ES-I3 (cell line): Measurements from ENCODE around the gene NODAL.

ENCODE experiments used
- H3K36me3 ChIP-seq: 2 replicates; pipeline ENCODE4 v1.6.1; 2013; ENCODE audit warnings: mild to moderate bottlenecking, low read length, control low read depth, moderate library complexity; ENCODE audit not compliant: insufficient read depth
- H3K4me1 ChIP-seq: 2 replicates; pipeline ENCODE4 v1.6.1; 2013; ENCODE audit warnings: mild to moderate bottlenecking, control low read depth, low read length; ENCODE audit not compliant: insufficient read depth
- H3K9ac ChIP-seq: 2 replicates; pipeline ENCODE4 v1.6.1; 2013; ENCODE audit warnings: low read depth, mild to moderate bottlenecking, low read length, moderate library complexity
- H3K9me3 ChIP-seq: 2 replicates; pipeline ENCODE4 v1.6.1; 2013; ENCODE audit warnings: mild to moderate bottlenecking, low read length, moderate library complexity; ENCODE audit not compliant: control insufficient read depth, insufficient read depth

Gene NODAL

DNA sequence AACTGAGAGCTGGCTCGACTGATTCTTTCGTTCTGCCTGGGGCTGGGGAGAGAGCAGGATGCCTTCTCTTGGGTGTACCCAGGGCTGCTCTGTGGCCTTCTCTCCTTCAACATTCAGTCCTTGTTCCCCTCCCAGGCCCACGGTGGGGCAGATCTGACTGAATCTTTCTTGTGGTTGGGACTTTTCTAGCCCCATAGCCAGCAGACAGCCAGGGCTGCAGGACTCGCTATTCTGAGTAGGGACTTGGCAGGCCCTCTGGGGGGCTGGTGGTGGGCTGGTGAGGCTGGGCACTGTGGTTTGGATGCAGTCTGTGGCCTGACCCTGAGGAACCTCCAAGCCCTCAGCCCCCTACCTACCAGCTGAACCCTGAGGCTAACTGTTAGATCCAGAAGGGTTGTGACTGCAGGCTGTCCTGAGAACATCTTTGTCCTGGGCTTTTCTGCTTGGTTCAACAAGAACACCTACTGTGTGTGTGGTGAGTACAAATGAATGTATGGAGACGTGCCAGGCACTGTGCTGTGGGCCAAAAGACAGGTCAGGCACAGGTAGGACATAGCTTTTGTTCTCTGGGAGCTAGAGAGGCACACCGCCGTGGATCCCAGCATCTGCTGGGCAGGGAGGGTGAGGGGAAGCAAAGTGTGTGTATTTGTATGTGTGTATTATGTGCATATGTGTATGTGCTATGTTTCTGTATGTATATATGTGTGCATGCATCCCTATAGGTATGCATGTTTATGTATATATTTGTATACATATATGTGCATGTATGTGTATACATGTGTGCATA lies 35.0 kb upstream of the NODAL start:
- no peak overlapping the region for H3K9ac ChIP-seq
- no peaks in the 10 kb centered on the region for H3K36me3 ChIP-seq
- H3K4me1 ChIP-seq = peaks cover 15% of the 10 kb centered on the region
- no peaks in the 10 kb centered on the region for H3K9me3 ChIP-seq

DNA sequence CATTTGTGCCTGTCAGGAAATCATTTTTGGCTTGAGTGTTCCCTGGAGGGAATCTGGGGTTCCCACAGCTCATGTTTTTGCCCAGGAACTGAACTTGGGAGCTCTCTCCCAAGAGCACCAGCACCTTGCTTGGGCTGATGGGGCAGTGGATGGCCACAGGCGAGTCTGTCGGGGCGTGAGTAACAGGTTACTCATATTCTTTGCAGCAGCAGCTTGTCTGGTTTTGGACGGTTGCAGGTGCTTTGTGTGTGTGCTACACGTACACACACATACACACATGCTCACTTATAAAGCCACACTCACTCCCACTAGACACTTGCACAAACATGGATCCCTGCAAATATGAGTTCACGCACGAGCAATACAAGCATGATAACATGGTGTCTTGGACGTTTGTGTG lies 34.2 kb upstream of the NODAL start:
- Histone ChIP-seq H3K9ac (no peak overlapping the region), H3K4me1 (peaks cover 15% of the 10 kb centered on the region), H3K9me3 (no peaks in the 10 kb centered on the region), H3K36me3 (no peaks in the 10 kb centered on the region)

GRCh38 chr10:70474780-70475179 lies 33.3 kb upstream of the NODAL start:
- H3K9ac ChIP-seq = no peak overlapping the region

DNA sequence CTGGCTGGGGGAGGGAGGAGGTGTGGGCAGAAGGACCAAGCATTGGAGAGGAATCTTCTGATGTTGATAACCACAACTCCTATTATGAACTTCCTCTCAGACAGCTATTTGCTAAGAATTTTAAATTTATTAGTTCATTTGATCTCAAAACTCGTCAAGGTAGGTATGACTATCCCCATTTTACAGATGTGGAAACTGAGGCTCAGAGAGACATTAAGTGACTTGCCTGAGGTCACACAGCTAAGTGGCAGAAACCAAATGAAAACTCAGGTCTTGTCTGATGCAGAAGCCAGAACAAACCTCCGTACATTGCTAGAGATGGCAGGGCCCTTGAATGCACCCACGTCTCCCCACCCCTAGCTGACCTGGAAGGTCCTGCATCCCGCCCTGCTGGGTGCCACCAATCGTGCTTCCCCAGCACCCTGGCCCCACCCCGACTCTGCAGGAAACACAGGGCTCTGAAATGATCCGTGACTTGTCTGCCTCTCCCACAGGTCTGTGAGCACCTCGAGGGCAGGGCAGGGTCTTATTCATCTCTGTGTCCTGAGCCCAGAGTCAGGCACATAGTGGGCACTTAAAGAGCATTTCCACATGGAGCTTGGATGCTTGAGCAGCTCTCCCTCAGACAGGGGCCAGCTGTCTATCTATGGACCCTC lies 31.4 kb upstream of the NODAL start:
- Histone ChIP-seq H3K36me3 (no peaks in the 10 kb centered on the region), H3K9ac (no peak overlapping the region), H3K4me1 (peaks cover 11% of the 10 kb centered on the region), H3K9me3 (no peaks in the 10 kb centered on the region)

More at GRCh38 chr10:70474780-70475179, 33.3 kb upstream of the NODAL start:
- no peaks in the 10 kb centered on the region for H3K9me3 ChIP-seq
- no peaks in the 10 kb centered on the region for H3K36me3 ChIP-seq
- H3K4me1 ChIP-seq = peaks cover 6% of the 10 kb centered on the region

GRCh38 chr10:70466951-70467350 lies 25.5 kb upstream of the NODAL start:
- Histone ChIP-seq H3K36me3 (no peaks in the 10 kb centered on the region), H3K9me3 (no peaks in the 10 kb centered on the region), H3K9ac (no peak overlapping the region), H3K4me1 (peaks cover 6% of the 10 kb centered on the region; the same call in 1 of the 2 replicates)

DNA sequence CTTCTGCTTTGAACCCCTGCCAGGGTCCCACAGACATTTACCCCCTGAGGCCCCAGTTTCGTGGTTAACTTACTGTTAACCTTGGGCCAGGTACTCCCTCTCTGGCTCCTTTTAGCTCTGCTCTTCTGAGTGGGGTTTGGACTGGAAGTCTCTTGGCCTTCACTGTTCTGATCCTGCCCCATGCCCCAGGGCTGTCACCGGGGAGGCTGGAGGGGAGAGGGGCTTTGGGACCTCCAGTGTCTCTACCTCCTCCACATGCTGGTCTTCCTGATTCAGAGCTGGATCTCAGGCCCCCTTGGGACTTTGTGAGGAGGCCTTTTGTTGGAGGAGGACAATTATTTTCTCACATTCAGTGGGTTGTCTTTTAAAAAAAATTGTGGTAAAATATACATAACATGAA lies 24.4 kb upstream of the NODAL start:
- no peaks in the 10 kb centered on the region for H3K36me3 ChIP-seq
- H3K9me3 ChIP-seq = no peaks in the 10 kb centered on the region
- no peak overlapping the region for H3K9ac ChIP-seq
- peaks cover 6% of the 10 kb centered on the region; the same call in 1 of the 2 replicates for H3K4me1 ChIP-seq

- Histone ChIP-seq H3K9ac (no peak overlapping the region), H3K36me3 (no peaks in the 10 kb centered on the region), H3K9me3 (no peaks in the 10 kb centered on the region), H3K4me1 (peaks cover 6% of the 10 kb centered on the region; the same call in 1 of the 2 replicates)
These were observed 23.8 kb upstream of the NODAL start for GRCh38 chr10:70465278-70465677.

DNA sequence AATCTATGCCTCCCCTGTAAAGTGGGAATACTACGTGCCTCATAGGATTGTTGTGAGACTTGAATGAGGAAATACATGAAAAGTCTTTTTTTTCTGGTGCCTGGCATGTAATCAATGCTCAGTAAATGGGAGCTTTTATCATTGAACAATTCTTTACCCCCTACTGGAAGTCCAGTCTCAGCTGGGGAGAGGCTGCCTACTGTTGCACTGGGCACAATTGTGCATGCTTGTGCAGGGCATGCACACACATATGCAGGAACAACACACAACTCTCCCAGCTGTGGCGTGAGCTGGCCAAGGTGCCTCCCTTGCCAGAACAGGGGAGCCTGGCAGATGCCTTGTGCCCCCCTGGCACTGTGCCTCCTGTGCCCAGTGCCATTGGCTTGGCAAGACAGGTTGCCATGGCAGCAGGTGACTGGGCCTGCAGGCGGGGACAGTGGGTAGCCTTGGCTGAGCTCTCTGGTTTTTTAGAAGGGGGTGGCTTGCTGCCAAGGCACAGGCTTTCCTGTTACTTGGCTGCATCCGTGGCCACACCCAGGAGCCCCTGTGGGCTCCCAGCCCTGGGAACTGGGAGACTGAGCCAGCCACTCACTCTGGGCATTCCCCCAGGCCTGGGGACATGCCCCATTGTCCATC lies 21.0 kb upstream of the NODAL start:
- no peaks in the 10 kb centered on the region for H3K36me3 ChIP-seq
- H3K4me1 ChIP-seq = peaks cover under 1% of the 10 kb centered on the region
- no peak overlapping the region for H3K9ac ChIP-seq
- no peaks in the 10 kb centered on the region for H3K9me3 ChIP-seq

GRCh38 chr10:70461397-70462348 lies 20.2 kb upstream of the NODAL start:
- peaks cover 4% of the 10 kb centered on the region for H3K4me1 ChIP-seq
- no peak overlapping the region for H3K9ac ChIP-seq
- no peaks in the 10 kb centered on the region for H3K9me3 ChIP-seq
- no peaks in the 10 kb centered on the region for H3K36me3 ChIP-seq

- H3K4me1 ChIP-seq = peaks cover 16% of the 10 kb centered on the region
- no peaks in the 10 kb centered on the region for H3K36me3 ChIP-seq
- H3K9me3 ChIP-seq = no peaks in the 10 kb centered on the region
These were observed 18.5 kb upstream of the NODAL start for GRCh38 chr10:70459774-70460490.

GRCh38 chr10:70459061-70459773 lies 17.7 kb upstream of the NODAL start:
- H3K9ac ChIP-seq = peak overlapping the region; percentile 43; the same call in 1 of the 2 replicates
- peaks cover 16% of the 10 kb centered on the region for H3K4me1 ChIP-seq
- no peaks in the 10 kb centered on the region for H3K36me3 ChIP-seq

More at GRCh38 chr10:70459774-70460490, 18.5 kb upstream of the NODAL start:
- peak overlapping the region; percentile 9; the same call in 1 of the 2 replicates for H3K9ac ChIP-seq

GRCh38 chr10:70458329-70459060 lies 17.0 kb upstream of the NODAL start:
- peak overlapping the region; percentile 43 for H3K9ac ChIP-seq

More at GRCh38 chr10:70459061-70459773, 17.7 kb upstream of the NODAL start:
- H3K9me3 ChIP-seq = no peaks in the 10 kb centered on the region

More at GRCh38 chr10:70458329-70459060, 17.0 kb upstream of the NODAL start:
- Histone ChIP-seq H3K4me1 (peaks cover 16% of the 10 kb centered on the region), H3K36me3 (no peaks in the 10 kb centered on the region), H3K9me3 (no peaks in the 10 kb centered on the region)
